RWPE2 (cell line): ENCODE data around the gene NEU4.
A peak's percentile ranks its signal among the peaks of the same experiment; 100 is the strongest.

ENCODE experiments used
- ATAC-seq: fragments of 200-7000 bp; cut with Tn5 transposase; 3 replicates; pipeline ENCODE4 v1.9.1; 2021; ENCODE audit warnings: low read depth
- DNase-seq: peaks from one replicate; pipeline ENCODE4 v3.0.0-alpha.2; 2020; ENCODE audit warnings: low spot score
- H3K27ac ChIP-seq: fragments of 450-650 bp; 2 replicates; pipeline ENCODE4 v1.5.1; 2017; ENCODE audit warnings: mild to moderate bottlenecking; ENCODE audit not compliant: poor library complexity, severe bottlenecking
- H3K27me3 ChIP-seq: fragments of 250-450 bp; sonication (Bioruptor Pico); 2 replicates; pipeline ENCODE4 v1.5.1; 2021; ENCODE audit warnings: mild to moderate bottlenecking, moderate library complexity; ENCODE audit not compliant: insufficient read depth, poor library complexity, severe bottlenecking
- H3K36me3 ChIP-seq: fragments of 250-450 bp; sonication (Bioruptor Pico); 2 replicates; pipeline ENCODE4 v1.5.1; 2020; ENCODE audit warnings: low read depth, mild to moderate bottlenecking, moderate library complexity
- H3K4me1 ChIP-seq: fragments of 250-450 bp; sonication (Bioruptor Pico); 2 replicates; pipeline ENCODE4 v1.5.1; 2021; ENCODE audit warnings: mild to moderate bottlenecking, moderate library complexity; ENCODE audit not compliant: insufficient read depth, poor library complexity, severe bottlenecking
- H3K4me3 ChIP-seq: fragments of 250-450 bp; sonication (Bioruptor Pico); 2 replicates; pipeline ENCODE4 v1.5.1; 2021; ENCODE audit warnings: mild to moderate bottlenecking, moderate library complexity; ENCODE audit not compliant: severe bottlenecking
- H3K9me3 ChIP-seq: fragments of 250-450 bp; sonication (Bioruptor Pico); 2 replicates; pipeline ENCODE4 v1.5.1; 2021; ENCODE audit warnings: mild to moderate bottlenecking, moderate library complexity; ENCODE audit not compliant: severe bottlenecking
- CTCF ChIP-seq: fragments of 450-650 bp; IDR thresholded peaks from one replicate; pipeline ENCODE4 v1.5.1; 2017; ENCODE audit warnings: mild to moderate bottlenecking, moderate library complexity; ENCODE audit not compliant: poor library complexity, severe bottlenecking

NEU4 gene

GRCh38 chr2:241849616-241850543 lies 40.9 kb downstream of the NEU4 start:
- Histone ChIP-seq H3K4me3 (no peak overlapping the region), H3K4me1 (no peaks in the 10 kb centered on the region), H3K27ac (no peak overlapping the region), H3K36me3 (no peaks in the 10 kb centered on the region), H3K9me3 (no peaks in the 10 kb centered on the region), H3K27me3 (peaks cover 12% of the 10 kb centered on the region)
- no peak for DNase-seq
- TF ChIP-seq CTCF: no peak
- ATAC-seq: no peak

- H3K9me3 ChIP-seq: no peaks in the 10 kb centered on the region
- H3K27me3 ChIP-seq: peaks cover 3% of the 10 kb centered on the region
- peak; percentile 58 for DNase-seq
- TF ChIP-seq CTCF: no peak
- no peaks in the 10 kb centered on the region for H3K36me3 ChIP-seq
- ATAC-seq: no peak
- H3K4me3 ChIP-seq: no peak overlapping the region
- H3K27ac ChIP-seq: no peak overlapping the region
- no peaks in the 10 kb centered on the region for H3K4me1 ChIP-seq
These were observed 41.7 kb downstream of the NEU4 start for GRCh38 chr2:241850544-241851324.

GRCh38 chr2:241851325-241852115 lies 42.5 kb downstream of the NEU4 start:
- no peaks in the 10 kb centered on the region for H3K4me1 ChIP-seq

More at GRCh38 chr2:241851325-241852115, 42.5 kb downstream of the NEU4 start:
- H3K27me3 ChIP-seq: no peaks in the 10 kb centered on the region
- no peaks in the 10 kb centered on the region for H3K9me3 ChIP-seq
- ATAC-seq (no peak), DNase-seq (no peak)
- no peaks in the 10 kb centered on the region for H3K36me3 ChIP-seq
- no peak for TF ChIP-seq CTCF
- H3K4me3 ChIP-seq: no peak overlapping the region
- H3K27ac ChIP-seq: no peak overlapping the region
